Uterus (tissue), 4 donors: ENCODE data around the gene SCGB3A1. TPM values are rescaled to one million over a fixed set of nuclear protein-coding genes. Genes with fewer than 3 reads are reported as not detected.
A peak's percentile ranks its signal among the peaks of the same experiment; 100 is the strongest.

Experiments used
- DNase-seq, 2 donors: peaks; one replicate each; pipeline ENCODE4 v3.0.0-alpha.2; 2019 to 2020
- H3K27ac ChIP-seq, 2 donors: fragments of 200-600 bp; sonication (generic); 1 replicate in 1 of 2; 2 replicates in 1 of 2; pipeline ENCODE4 v1.5.1; 2016 to 2018
- H3K27me3 ChIP-seq, 2 donors: fragments of 200-600 bp; sonication (generic); one replicate each; pipeline ENCODE4 v1.5.1; 2018 to 2019; ENCODE audit warnings: control low read depth in 1 of 2
- H3K36me3 ChIP-seq, 2 donors: fragments of 200-600 bp; sonication (generic); one replicate each; pipeline ENCODE4 v1.5.1; 2019; ENCODE audit warnings: control low read depth in 1 of 2
- H3K4me1 ChIP-seq, 2 donors: fragments of 200-600 bp; sonication (generic); one replicate each; pipeline ENCODE4 v1.5.1; 2018 to 2019; ENCODE audit warnings: control low read depth in 1 of 2
- H3K4me3 ChIP-seq, 2 donors: fragments of 200-600 bp; sonication (generic); 1 replicate in 1 of 2; 2 replicates in 1 of 2; pipeline ENCODE4 v1.5.1; 2018 to 2019; ENCODE audit warnings: mild to moderate bottlenecking in 1 of 2
- H3K9me3 ChIP-seq, 2 donors: fragments of 200-600 bp; sonication (generic); one replicate each; pipeline ENCODE4 v1.5.1; 2019; ENCODE audit warnings: control low read depth in 1 of 2
- POLR2A ChIP-seq, 2 donors: fragments of 450-650 bp; IDR thresholded peaks; one replicate each; pipeline ENCODE4 v1.6.1; 2016; ENCODE audit warnings: antibody characterized with exemption in 2 of 2, mild to moderate bottlenecking in 1 of 2, moderate library complexity in 1 of 2
- intact Hi-C: fragments of 100-400 bp; cut with DNase I; formaldehyde crosslinking; loops from one replicate; pipeline ENCODE4 v1.15.1; 2023; ENCODE audit warnings: low total_unique reads
- total RNA-seq, 4 donors: library from RNA; depleted of rRNA in 3 of 4; stranded (reverse); fragments of >200 nt in 3 of 4; gene quantifications; one replicate each; pipeline versions ENCODE4 v1.1.0 to v1.2.4, GENCODE V29; 2014 to 2023
- TF ChIP-seq, protein P1 (sequence below), 4 experiments: fragments of 200-600 bp in 2 of 4; fragments of 450-650 bp in 2 of 4; sonication (generic) in 2 of 4; IDR thresholded peaks; one replicate each; pipeline ENCODE4 v1.5.1; 2016 to 2019; ENCODE audit warnings: antibody characterized with exemption in 4 of 4, mild to moderate bottlenecking in 2 of 4, moderate library complexity in 1 of 4
- donor health status: DM: yes; HTN: yes; CAD: no.

Gene SCGB3A1
- total RNA-seq, 4 donors from 2014 or later = 0.98 TPM; not detected in 3

DNA sequence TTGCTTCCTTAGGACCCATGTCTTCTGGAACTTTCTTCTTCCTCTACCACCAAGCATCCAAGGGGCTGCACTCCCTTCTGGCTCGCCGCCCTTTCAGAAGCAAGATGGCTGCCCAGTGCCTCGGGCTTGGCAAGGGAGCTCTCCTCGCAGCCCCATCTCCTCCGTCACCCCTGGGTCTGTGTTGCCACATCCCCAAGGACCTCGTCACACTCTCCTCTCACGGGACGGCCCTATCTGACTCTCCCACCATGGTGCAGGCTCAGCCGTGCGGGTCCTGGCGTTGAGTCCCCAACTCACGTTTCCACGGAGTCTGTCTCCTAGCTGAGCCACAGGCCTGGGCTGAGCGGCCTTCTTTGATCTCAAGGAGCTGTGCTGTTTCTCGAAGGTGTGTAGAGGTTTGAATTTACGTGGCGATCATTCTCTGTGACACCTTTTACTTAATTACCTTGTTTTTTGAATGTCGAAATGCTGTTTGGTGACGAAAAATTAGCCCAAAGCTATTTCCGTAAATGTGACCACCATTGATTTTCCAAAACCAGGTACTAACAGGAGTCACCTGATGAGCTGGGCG is 15.0 kb upstream of the SCGB3A1 start:
- no peak for TF ChIP-seq POLR2A (IDR thresholded peaks at IDR 0.05)
- TF ChIP-seq, protein P1, sequence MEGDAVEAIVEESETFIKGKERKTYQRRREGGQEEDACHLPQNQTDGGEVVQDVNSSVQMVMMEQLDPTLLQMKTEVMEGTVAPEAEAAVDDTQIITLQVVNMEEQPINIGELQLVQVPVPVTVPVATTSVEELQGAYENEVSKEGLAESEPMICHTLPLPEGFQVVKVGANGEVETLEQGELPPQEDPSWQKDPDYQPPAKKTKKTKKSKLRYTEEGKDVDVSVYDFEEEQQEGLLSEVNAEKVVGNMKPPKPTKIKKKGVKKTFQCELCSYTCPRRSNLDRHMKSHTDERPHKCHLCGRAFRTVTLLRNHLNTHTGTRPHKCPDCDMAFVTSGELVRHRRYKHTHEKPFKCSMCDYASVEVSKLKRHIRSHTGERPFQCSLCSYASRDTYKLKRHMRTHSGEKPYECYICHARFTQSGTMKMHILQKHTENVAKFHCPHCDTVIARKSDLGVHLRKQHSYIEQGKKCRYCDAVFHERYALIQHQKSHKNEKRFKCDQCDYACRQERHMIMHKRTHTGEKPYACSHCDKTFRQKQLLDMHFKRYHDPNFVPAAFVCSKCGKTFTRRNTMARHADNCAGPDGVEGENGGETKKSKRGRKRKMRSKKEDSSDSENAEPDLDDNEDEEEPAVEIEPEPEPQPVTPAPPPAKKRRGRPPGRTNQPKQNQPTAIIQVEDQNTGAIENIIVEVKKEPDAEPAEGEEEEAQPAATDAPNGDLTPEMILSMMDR (IDR thresholded peaks at IDR 0.05) = no peak
- Histone ChIP-seq H3K4me1 (no peaks in the 10 kb centered on the region), H3K4me3 (no peak overlapping the region), H3K36me3 (no peaks in the 10 kb centered on the region), H3K9me3 (no peaks in the 10 kb centered on the region), H3K27ac (no peak overlapping the region), H3K27me3 (no peaks in the 10 kb centered on the region)
- intact Hi-C loops = no loop called here
- no peak for DNase-seq

DNA sequence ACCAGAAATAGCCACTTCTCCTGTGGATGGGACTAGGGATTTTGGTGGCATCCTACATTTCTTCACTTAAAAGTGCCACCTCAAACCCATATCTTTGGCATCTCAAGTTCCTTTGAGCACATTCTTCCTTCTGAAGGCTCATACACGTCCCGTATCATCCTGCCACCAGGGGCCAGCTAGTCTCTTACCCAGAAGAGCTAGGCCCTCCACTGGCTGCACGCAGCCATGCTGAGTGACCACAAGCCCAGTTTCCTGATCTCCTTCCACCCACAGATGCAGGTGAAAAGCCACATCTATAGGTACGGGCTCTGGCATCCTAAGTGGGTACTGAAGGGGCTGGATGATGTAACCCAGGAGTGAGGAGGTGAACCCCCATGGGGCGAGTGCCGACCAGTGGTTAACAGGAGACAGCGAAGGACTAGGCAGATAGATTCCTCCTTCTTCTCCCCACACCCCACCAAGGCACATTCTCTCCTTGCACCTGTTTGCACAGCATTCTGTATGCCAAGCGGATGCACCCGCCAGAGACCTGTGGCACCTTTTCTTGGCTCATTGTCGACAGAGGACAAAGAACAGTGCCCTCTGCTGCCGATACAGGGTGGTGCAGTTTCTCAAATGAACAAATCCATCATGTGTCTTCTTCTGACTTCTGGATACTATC is 14.4 kb upstream of the SCGB3A1 start:
- TF ChIP-seq, protein P1 (IDR thresholded peaks at IDR 0.05) = peak in 3 of 4 experiments; percentile 17 to 27 (median 22)
- TF ChIP-seq POLR2A (IDR thresholded peaks at IDR 0.05) = no peak
- DNase-seq = no peak
- H3K4me1 ChIP-seq = no peaks in the 10 kb centered on the region
- no peak overlapping the region for H3K4me3 ChIP-seq
- no peaks in the 10 kb centered on the region for H3K27me3 ChIP-seq
- intact Hi-C loops = no loop called here
- no peak overlapping the region for H3K27ac ChIP-seq
- no peaks in the 10 kb centered on the region for H3K9me3 ChIP-seq
- no peaks in the 10 kb centered on the region for H3K36me3 ChIP-seq

DNA sequence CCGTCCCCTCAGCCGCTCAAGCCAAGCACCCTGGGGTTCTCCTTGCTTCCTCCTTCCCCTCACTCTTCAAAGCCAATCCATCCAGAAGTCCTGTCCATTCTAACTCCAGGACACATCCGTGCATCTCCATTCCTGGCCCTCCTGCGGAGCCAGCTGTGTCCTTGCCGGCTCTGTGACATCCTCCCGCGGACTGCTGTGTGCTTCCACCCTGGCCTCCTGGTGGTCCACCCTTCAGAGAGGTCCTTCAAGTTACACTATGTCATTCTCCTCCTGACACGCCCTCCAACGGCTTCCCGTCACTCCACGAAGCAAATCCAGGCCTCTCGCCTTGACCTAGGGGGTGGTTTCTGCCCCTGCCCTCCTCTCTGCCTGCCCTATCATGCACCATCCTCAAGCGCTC is 13.0 kb upstream of the SCGB3A1 start:
- DNase-seq = no peak
- Histone ChIP-seq H3K4me3 (no peak overlapping the region), H3K4me1 (no peaks in the 10 kb centered on the region), H3K27me3 (no peaks in the 10 kb centered on the region), H3K9me3 (no peaks in the 10 kb centered on the region), H3K27ac (no peak overlapping the region), H3K36me3 (no peaks in the 10 kb centered on the region)
- no peak for TF ChIP-seq POLR2A (IDR thresholded peaks at IDR 0.05)
- TF ChIP-seq, protein P1 (IDR thresholded peaks at IDR 0.05) = no peak
- intact Hi-C loops = no loop called here

DNA sequence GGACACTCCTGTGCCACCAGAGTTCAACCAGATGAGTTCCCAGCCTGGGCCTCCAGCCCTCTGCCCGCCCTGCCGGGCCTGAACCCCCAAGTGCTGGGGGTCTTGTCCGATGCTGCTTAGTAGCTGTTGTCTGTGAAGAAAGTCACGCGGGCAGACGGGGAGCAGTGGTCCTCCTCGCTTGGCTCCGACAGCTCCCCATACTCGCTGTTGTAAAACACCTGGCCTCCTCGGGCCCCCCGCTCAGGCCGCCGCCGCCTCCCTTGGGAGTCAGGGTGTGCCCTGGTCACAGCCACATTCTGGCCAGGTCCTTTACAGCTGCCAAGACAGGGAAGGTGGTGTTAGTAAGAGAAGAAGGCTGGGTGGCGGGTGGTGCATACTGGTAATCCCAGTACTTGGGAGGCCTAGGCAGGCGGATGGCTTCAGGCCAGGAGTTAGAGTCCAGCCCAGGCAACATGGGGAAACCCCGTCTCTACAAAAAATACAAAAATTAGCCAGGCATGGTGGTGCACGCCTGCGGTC is 11.8 kb upstream of the SCGB3A1 start:
- no peaks in the 10 kb centered on the region for H3K4me1 ChIP-seq
- no peaks in the 10 kb centered on the region for H3K36me3 ChIP-seq
- no peak for TF ChIP-seq POLR2A (IDR thresholded peaks at IDR 0.05)
- TF ChIP-seq, protein P1 (IDR thresholded peaks at IDR 0.05) = no peak
- intact Hi-C loops = no loop called here
- no peak overlapping the region for H3K4me3 ChIP-seq
- H3K9me3 ChIP-seq = no peaks in the 10 kb centered on the region
- H3K27ac ChIP-seq = no peak overlapping the region
- no peak for DNase-seq
- no peaks in the 10 kb centered on the region for H3K27me3 ChIP-seq

DNA sequence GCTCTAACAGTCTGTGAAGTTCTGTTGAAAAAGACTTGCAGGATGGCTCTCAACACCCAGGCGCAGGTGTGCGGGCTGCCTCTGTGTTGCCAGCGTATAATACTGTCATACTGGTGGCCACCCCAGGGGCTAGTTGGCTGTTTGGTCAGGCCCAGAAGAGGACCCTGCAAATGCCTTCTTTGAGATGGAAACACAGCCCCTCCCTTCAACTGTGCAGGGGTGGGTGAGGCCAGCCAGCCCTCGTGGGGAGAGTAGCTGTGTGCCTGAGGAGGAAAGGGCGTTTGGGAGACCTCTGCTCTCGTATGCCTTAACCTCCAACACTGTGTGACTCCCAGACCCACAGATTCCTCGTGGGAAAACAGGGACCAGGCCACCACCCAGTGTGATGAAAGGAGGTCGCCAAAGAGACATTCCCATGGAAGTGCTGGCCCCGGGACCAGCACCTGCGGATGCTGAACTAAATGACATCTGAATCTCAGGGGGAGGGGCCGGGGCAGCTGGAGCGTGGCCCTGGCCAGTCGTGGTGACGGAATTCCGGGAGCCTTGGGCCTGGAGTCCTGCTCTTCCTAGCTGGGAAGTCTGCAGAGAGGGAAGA is 11.3 kb upstream of the SCGB3A1 start:
- DNase-seq = no peak
- Histone ChIP-seq H3K4me3 (no peak overlapping the region), H3K36me3 (no peaks in the 10 kb centered on the region), H3K9me3 (no peaks in the 10 kb centered on the region), H3K27ac (no peak overlapping the region), H3K27me3 (no peaks in the 10 kb centered on the region), H3K4me1 (no peaks in the 10 kb centered on the region)
- TF ChIP-seq POLR2A (IDR thresholded peaks at IDR 0.05) = no peak
- TF ChIP-seq, protein P1 (IDR thresholded peaks at IDR 0.05) = no peak
- intact Hi-C loops = no loop called here
